DLD1 (cell line): ENCODE results near the gene ARRB2.
"Not testable (repeated sequence)": the region's sequence is repeated elsewhere in the genome, so short reads cannot be mapped to it uniquely, and the experiment has no call there.

Experiments
- in situ Hi-C: cut with HindIII; loops from 2 replicates; pipeline ENCODE4 v1.10.0; 2017; ENCODE audit warnings: low sequenced_read_pairs

The ARRB2 gene

DNA sequence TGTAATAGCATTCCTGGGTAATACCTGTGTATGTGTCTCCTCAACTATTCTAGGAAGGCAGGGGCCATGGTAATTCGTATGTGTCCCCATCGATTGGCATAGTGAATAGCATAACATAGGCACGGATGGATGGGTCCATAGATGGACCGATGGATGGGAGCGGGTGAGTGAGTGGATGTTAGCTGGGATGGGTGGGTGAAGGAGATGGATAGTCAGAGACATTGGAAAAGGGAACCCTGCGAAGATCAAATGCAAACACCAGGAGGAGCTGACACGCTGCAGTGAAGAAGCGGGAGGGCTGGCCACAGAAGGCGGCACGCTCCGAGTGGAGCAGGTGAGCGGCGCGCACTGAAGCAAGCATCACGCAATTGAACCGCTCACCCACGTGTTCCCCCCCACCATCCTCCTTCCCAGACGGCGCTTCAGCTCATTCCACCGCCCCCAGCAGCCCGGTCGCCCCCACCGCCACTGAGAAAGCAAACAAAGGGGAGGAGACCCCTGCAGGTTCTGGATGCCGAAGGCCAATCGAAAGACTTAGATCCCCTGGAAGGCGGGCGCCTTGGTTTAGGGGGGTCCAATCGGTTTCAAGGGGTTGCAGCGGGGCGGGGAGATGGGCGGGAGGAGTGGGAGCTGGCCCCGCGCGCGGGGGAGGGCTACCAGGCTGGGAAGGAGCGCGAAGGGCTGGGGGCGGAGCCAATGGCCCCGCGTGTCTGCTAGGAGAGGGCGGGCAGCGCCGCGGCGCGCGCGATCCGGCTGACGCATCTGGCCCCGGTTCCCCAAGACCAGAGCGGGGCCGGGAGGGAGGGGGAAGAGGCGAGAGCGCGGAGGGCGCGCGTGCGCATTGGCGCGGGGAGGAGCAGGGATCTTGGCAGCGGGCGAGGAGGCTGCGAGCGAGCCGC, at the start of gene ARRB2:
Gene ARRB2 (plus strand): TSS at position 839 of the 899 bp plus-strand sequence. CDS start 90 bp downstream, outside the sequence.
- in situ Hi-C loops = no loop called here

DNA sequence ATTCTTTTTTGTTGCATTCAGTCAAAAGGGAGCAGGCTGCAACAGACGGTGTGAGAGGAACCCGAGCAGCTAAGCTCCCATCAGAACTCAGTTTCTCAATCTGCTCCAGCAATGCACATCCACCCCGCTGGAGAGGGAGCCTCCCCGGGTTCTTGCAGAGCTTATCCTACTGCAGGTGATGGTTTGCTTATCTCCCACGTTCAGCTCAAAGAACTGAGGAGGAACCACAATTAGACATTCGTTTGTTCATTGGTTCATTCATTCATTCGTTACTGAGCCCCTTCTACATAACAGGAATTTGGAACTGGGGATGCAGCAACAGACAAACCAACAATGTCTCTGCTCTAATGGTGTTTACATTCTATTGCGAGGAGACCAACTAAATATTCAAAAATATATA, 46.7 kb upstream of the ARRB2 start:
- in situ Hi-C loops = no loop called here

DNA sequence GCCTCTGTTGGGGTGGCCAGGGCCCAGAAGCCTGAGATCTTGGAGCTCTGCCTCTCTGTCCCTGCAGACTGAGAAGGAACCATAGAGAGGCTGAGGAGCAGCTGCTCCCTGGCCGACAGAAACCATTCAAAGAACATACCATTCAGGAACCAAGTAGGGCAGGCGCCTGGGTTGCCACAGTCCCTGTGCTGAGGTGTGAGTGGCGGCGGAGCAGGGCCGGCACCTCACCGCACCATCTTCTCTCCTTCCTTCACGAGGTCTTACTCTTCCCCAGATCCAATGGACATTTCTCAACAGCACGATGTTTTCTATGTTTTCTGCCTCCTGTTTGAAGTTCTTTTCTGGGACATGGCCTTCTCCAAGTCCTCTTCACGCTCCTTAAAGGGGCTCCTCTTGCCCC, 46.2 kb upstream of the ARRB2 start:
- in situ Hi-C loops = no loop called here

DNA sequence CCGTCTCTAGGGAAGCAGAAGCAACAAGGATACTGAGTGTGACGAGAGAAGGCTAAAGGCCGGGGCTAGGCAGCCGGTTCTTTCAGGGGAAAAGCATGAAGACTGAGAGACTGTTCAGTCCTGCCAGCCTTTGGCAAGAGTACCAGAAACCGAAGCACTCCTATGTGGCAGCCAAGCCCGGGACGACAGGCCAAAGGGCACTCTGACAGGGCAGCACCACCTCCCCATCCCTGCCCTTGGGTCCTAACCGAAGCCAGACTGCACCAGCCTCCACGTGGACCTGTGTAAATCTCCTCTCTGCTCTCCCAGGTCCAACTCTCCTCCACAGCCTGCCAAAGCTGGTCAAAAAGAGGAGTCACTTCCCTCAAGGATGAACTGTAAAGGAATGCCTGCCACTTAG, 45.4 kb upstream of the ARRB2 start:
- in situ Hi-C loops = no loop called here

DNA sequence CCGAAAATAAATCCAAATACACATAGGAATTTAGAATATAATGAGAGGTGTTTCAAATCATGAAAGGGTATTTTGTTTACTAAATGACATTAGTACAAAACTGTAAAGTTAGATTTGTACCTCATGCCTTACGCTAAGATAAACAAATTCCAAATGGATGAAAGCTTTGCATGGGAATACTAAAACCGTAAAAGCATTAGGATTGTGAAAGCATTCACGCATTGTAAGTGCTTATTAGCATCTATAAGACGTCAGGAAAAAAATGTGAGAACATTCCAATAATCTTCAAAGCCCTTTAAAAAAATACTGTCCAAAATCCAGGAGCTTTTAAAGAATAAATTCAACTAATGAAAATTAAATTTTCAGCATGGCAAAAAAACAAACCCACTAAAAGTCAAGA, 44.1 kb upstream of the ARRB2 start:
- in situ Hi-C loops = no loop called here

DNA sequence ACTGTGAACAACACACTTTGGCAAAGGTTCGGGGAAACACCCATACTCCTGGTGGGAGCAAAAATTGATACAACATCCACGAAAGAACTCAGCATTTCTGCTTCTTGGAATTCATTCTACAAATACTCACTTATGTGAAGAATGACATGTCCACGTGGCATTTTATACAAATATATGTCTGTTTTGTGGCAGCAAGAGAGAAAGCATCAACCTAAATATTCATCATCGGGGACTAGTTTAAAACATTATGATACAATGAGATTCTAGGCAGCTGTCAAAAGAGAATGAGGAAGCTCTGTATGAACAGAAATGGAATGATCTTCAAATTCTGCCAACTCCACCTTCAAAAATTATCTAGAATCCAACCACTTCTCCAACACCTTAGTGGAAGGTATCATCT, 43.3 kb upstream of the ARRB2 start:
- in situ Hi-C loops = no loop called here

DNA sequence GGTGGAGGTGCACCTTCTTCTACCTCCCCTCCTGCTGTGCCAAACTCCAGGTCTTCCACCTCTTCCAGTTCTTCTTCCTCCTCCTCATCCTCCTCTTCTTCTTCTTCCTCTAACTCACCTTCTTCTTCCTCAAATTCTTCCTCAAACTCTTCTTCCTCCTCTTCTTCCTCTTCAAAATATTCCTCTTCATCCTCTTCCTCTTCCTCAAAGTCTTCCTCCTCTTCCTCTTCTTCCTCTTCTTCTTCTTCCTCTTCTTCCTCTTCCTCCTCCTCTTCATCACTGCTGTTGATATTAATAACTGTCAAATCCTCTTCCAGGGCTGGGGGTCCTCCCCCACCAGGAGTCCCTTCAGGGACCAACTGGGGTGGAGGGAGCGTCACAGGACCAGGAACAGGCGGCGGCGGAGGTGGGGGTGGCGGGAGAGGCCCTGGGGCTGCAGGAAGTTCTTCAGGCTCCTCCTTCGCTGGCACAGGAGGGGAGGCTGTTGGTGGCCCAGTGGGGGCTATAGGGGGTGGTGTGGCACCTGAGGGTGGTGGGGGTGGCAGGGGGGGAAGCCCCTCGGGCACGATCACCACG, 38.3 kb upstream of the ARRB2 start:
- in situ Hi-C loops = no loop called here

DNA sequence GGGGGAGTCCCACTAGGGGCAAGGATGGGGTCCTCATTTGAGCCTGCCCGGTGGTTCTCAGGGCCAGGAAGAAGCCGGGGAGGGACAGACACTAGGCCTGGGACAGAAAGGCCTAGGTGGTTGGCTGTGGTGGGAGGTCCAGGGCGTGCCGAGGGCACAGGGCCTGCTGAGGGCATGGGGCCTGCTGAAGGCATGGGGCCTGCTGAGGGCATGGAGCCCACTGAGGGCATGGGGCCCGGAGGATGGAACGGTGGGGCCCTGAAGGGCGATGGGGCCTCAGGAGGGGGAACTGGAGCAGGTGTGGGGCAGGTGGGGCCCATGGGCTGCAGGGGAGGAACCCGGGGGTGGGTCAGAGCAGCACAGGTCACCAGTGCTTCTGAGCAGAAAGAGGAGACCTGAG, 37.7 kb upstream of the ARRB2 start:
- in situ Hi-C loops = no loop called here

DNA sequence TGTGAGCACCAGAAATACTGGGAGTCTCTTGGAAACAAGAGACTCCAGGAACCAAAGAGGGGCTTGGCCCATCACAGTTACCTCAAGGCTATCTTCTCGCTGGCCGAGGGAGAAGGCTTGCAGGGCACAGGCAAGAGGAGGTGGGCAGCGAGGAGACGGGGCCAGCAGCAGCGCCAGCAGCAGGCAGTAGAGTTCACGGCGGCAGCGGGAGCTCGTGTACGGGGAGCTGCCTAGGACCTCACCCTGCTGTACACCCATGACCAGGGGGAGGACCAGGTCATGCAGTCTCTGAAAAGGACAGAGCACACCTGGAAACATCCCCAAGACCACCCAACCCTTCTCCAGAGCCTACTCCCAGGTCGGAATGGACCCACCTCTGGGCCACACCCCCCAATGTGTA, 37.3 kb upstream of the ARRB2 start:
- in situ Hi-C loops = no loop called here

DNA sequence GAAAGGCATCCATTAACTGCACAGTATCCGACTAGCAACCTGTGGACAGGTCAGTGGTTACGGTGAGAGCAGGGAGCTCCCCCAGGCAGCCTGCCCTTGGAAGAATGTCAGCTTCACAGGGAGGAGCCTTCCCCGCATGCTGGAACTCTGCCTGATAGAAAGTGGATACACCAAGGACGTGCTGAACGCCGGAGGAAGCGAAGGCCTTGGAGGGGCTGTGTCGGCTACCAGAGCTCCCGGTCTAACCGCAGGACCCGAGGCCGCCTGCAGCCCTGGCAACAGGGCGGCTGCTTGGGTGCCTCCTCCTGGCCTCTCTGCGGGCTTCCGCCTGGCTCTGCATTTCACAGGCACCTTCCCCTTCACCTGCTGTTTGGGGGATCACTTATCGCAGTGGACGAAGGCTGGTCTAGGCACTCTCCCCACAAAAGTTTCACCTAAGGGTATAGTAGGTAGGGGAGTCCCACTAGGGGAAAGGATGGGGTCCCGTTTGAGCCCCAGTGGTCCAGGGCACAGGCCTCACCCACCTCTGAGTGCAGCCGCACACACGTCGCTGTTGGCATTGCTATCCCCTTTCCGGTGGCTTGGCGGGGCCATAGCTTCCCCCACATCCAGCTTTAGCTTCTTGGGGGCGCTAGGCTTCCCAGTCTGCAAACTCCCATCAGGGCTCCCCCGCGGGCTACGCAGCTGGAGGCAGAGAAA, 36.3 kb upstream of the ARRB2 start:
- in situ Hi-C loops = no loop called here

DNA sequence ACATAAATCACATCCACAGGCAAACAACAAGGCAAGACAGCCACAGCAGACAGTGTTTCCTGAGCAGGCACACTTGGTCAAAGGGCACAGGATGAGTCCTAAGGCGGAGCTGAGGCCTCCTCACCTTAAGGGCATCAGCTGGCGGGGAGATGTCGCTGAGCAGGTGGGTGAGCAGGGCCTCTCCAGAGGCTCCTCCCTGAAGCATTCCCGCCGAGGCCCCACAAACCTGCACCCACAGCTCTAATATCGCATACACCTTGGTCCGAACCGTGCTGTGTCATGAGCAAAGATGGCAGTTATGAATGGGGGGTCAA, 35.8 kb upstream of the ARRB2 start:
- in situ Hi-C loops = no loop called here

DNA sequence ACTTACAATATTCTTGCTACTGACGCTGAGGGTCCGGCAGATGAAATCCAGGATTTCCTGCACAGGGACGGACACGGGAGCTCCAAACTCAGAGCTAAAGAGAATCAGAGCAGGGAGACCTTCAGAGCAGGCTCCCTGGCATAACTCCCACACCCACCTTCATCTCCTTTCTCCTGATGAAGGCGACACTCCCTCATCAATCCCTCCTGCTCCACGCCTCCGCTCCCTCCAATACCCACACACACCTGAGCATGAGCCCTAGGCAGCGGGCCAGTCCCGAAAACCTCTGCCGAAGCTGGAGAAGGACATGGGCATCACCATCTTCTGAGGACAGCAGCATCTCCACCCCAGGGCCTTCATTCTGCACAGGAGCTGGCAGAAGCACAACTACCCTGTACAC, 34.6 kb upstream of the ARRB2 start:
- in situ Hi-C loops = no loop called here

DNA sequence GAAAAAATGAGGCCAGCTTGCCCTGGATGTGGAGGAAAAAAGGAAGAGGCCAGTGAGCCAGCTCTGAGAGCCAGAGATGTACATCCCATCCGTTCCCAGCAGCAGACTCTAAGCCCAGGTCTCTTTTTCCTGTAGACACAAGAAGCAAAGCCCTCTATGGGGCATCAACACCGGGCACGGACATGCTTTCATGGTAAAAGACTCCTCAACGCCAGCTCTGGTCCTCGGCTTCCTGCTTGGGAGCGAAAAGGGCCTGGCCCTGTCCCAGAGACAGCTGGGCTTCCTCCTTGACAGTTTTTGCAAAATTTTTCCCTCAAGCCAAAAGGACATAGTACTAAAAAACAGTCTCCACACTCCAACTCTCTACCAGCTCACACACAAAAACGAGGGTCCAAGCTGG, 33.6 kb upstream of the ARRB2 start:
- in situ Hi-C loops = no loop called here

DNA sequence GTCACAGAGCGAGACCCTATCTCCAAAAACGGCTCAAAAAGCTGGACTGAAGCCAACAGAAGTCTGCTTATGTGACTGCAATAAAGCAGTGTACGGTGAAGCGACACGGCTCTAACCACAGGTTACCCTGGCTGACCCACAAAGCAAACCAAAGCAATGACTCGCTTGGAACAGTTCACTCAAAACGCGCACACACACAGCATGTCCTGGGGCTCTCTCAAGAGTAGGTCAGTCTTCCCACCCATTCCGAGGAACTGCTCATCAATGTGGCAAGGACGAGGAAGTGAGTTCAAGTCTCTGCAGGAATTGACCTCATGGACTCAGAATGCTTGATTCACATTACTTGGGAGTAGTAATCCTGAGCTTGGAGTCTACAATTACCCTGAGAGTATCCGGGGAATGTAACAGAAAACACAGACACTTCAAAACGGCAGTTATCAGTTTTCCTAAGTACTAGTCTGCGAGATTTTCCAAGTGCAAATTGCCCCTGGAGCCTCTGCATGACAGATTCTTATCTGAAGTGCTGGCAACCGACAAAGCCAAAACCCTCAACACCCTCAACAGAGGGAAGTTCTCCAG, 31.9 kb upstream of the ARRB2 start:
- in situ Hi-C loops = no loop called here

DNA sequence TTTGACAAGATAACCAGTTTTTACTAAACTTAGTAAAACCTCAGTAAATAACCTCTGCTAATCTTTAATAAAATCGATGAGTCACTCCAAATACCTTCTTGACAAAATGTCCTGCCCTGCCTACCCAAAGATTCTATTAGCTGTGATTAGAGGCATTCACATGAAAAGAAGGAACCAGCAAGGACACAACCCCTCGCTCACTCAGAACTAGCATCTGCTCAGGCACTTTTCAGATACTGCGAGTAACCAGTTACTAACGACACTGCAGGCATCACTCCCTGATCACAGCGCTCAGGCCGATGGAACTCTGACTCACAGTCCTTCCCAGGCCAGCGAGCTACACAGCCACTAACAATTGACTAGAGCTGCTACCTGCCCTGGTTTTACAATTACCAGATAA, 30.8 kb upstream of the ARRB2 start:
- in situ Hi-C loops = no loop called here

DNA sequence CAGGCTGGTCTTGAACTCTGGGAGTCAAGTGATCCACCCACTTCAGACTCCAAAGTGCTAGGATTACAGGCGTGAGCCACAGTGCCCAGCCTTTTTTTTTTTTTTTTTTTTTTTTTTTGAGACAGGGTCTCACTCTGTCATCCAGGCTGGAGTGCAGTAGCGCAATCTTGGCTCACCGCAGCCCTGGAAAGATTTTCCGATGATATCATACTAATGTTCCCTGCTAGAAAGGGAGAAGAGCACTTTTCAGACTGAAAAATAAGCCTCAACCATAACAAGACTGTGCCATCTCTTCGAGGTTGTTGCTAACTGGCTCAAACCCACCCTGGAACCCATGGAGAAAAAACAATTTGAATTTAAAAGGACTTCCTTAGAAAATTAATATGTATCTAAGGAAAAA, 26.7 kb upstream of the ARRB2 start:
- in situ Hi-C loops = not testable (repeated sequence)

DNA sequence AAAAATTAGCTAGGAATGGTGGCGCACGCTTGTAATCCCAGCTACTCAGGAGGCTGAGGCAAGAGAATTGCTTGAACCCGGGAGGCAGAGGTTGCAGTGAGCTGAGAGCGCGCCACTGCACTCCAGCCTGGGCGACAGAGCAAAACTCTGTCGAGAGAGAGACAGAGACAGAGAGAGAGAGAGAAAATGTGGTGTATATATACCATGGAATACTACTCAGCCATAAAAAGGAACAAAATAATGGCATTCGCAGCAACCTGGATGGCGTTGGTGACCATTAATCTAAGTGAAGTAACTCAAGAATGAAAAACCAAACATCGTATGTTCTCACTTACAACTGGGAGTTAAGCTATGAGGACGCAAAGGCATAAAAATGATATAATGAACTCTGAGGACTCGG, 20.6 kb upstream of the ARRB2 start:
- in situ Hi-C loops = not testable (repeated sequence)

DNA sequence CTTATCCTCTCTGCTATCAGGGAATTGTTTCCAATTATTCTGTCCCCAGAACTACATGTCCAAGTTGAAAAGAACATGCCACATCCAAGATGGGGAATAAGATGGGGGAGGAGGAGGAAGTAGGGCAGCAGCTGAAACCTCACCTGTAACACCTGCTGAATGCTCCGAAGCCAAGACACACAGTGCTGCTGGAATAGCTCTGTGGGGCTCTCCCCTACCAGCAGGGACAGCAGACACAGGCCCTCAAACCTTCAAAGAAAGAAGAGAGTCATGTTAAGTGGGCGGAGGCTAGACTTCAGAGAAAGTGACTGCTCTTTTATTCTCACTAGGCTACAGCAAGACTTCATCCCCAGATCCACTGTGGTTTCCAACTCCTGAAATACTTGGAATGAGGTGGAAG, 19.7 kb upstream of the ARRB2 start:
- in situ Hi-C loops = no loop called here

DNA sequence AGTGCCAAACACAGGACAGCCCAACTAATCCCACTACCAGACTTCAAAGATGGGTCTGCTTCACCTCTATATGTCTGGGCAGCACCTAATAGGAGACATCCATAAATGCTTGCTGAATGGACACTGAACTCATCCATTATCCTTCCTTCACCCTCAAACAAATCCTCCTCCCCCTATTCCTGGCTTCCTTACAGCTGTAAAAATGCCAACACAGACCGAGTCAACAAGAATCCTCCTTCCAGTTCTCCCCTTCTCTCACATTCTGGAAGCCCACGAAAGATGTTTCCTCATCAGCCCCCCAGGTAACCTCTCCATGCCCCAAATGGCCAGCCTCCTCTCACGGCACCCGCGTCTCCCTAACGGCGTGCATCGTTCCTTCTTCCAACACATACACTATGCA, 18.7 kb upstream of the ARRB2 start:
- in situ Hi-C loops = no loop called here

DNA sequence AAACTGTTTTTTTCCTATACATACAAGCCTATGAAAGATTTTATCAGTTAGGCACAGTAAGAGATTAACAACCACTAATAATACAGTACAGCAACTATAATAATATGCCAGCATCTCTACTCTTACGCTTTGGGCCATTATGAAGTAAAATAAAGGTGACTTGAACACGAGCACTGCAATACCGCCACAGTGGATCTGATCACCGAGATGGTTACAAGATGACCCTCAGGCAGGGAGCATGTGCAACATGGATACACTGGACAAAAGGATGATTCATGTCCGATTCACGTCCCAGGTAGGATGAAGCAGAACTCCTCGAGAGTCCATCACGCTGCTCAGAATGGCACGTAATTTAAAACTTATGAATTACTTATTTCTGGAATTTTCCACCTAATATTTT, 17.0 kb upstream of the ARRB2 start:
- in situ Hi-C loops = no loop called here

DNA sequence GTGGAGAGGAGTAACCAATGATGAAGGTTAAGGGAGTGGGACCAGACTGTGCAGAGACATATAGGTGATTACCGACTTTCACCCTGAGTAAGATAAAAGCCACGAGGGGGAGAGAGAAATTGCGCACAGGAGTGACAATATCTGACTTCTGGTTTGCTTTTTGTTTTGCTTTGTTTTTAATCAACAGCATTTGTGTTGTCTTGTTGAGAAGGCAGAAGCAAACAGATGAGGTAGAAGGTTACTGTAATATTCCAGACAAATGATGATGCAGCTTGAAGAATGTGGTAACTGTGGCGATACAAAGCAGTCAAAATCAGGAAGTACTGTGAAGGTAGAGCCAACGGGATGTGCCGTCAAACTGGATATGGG, 14.0 kb upstream of the ARRB2 start:
- in situ Hi-C loops = no loop called here
